Measurements from ENCODE around the gene TSPAN9. TPM values are rescaled to one million over a fixed set of nuclear protein-coding genes. Genes with fewer than 3 reads are reported as not detected.

Gene TSPAN9
- total and polyA plus RNA-seq, 2 of the 4 experiments (the other 2 are of a cell fraction) = 17.7 to 39.1 TPM

GRCh38 chr12:3250576-3250975, 173.4 kb downstream of the TSPAN9 start:
- TF ChIP-seq CEBPB (IDR thresholded peaks at IDR 0.05; ENCODE audit: low read depth, low read length) (no peak), ELK1 (IDR thresholded peaks at IDR 0.05; ENCODE audit: borderline replicate concordance, low read depth, low read length) (no peak), RFX5 (IDR thresholded peaks at IDR 0.05; ENCODE audit: low read depth, low read length) (no peak), CHD1 (IDR thresholded peaks at IDR 0.05; ENCODE audit: low read depth, low read length) (no peak), SMC3 (IDR thresholded peaks at IDR 0.05; ENCODE audit: low read depth, low read length) (no peak), BHLHE40 (IDR thresholded peaks at IDR 0.05; ENCODE audit: low read depth, low read length) (no peak), NFE2L2 (IDR thresholded peaks at IDR 0.05; ENCODE audit: low read depth, low read length) (no peak), MAZ (IDR thresholded peaks at IDR 0.05; ENCODE audit: borderline replicate concordance, low read depth, low read length) (no peak), MAFK (IDR thresholded peaks at IDR 0.05; ENCODE audit: low read depth, low read length) (no peak), RCOR1 (IDR thresholded peaks at IDR 0.05; ENCODE audit: insufficient replicate concordance, low read length) (no peak), RAD21 (IDR thresholded peaks at IDR 0.05; ENCODE audit: low read length) (no peak)
- TF ChIP-seq, protein P1, sequence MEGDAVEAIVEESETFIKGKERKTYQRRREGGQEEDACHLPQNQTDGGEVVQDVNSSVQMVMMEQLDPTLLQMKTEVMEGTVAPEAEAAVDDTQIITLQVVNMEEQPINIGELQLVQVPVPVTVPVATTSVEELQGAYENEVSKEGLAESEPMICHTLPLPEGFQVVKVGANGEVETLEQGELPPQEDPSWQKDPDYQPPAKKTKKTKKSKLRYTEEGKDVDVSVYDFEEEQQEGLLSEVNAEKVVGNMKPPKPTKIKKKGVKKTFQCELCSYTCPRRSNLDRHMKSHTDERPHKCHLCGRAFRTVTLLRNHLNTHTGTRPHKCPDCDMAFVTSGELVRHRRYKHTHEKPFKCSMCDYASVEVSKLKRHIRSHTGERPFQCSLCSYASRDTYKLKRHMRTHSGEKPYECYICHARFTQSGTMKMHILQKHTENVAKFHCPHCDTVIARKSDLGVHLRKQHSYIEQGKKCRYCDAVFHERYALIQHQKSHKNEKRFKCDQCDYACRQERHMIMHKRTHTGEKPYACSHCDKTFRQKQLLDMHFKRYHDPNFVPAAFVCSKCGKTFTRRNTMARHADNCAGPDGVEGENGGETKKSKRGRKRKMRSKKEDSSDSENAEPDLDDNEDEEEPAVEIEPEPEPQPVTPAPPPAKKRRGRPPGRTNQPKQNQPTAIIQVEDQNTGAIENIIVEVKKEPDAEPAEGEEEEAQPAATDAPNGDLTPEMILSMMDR (conservative IDR thresholded peaks at IDR 0.05; ENCODE audit: low read depth, low read length) = no peak
- no peak for ATAC-seq (ENCODE audit: low read depth)
- Histone ChIP-seq H3K9ac (ENCODE audit: low read depth, low read length) (no peak overlapping the region), H3K4me2 (ENCODE audit: low read depth, low read length) (no peak overlapping the region), H3K23ac (ENCODE audit: low read depth, low read length) (no peak overlapping the region), H4K5ac (ENCODE audit: low read depth, low read length) (no peak overlapping the region), H2AK5ac (ENCODE audit: low read depth, low read length) (no peak overlapping the region), H3K56ac (ENCODE audit: extremely low read depth, insufficient read depth, low read length) (no peak overlapping the region), H3K14ac (replicated peaks; ENCODE audit: low read depth, low read length) (no peak overlapping the region), H3K4me1 (ENCODE audit: control insufficient read depth, insufficient read depth, low read length) (peaks cover 5% of the 10 kb centered on the region; the same call in 1 of the 2 replicates), H3K27ac (ENCODE audit: insufficient read depth, low read length) (no peak overlapping the region), H3K9me3 (ENCODE audit: control insufficient read depth, insufficient read depth, low read length) (no peaks in the 10 kb centered on the region), H2AFZ (replicated peaks; ENCODE audit: low read length, poor library complexity) (no peak overlapping the region), H4K20me1 (ENCODE audit: insufficient read depth, low read length) (peaks cover 9% of the 10 kb centered on the region), H2BK20ac (ENCODE audit: low read depth, low read length) (no peak overlapping the region), H4K91ac (ENCODE audit: insufficient read depth, low read depth, low read length) (no peak overlapping the region), H3K18ac (ENCODE audit: low read depth, low read length) (no peak overlapping the region), H3K4ac (ENCODE audit: low read depth, low read length) (no peak overlapping the region), H4K8ac (ENCODE audit: low read depth in 2 of 2, low read length in 2 of 2) (no peak overlapping the region), H3K27me3 (ENCODE audit: control insufficient read depth, insufficient read depth, low read length) (no peaks in the 10 kb centered on the region), H3K9me1 (ENCODE audit: insufficient read depth, low read length) (no peaks in the 10 kb centered on the region; the same call in 1 of the 2 replicates), H3K36me3 (ENCODE audit: control insufficient read depth, insufficient read depth, low read length) (no peaks in the 10 kb centered on the region), H2BK120ac (ENCODE audit: low read depth, low read length) (no peak overlapping the region), H3K4me3 (ENCODE audit: insufficient read depth, low read depth, low read length) (no peak overlapping the region), H2BK5ac (ENCODE audit: low read depth, low read length, poor library complexity, severe bottlenecking) (no peak overlapping the region), H3K79me1 (ENCODE audit: low read depth in 1 of 2, low read length in 2 of 2) (no peaks in the 10 kb centered on the region), H2AK9ac (replicated peaks; ENCODE audit: low read depth, low read length, poor library complexity) (no peak overlapping the region), H2BK15ac (ENCODE audit: low read depth, low read length) (no peak overlapping the region)
- intact Hi-C loops (cut with micrococcal nuclease) (no loop called here), in situ Hi-C loops (cut with MboI; ENCODE audit: low sequenced_read_pairs) (no loop called here), dilution Hi-C loops (cut with HindIII; ENCODE audit: low sequenced_read_pairs, unreplicated experiment) (no loop called here)
- POLR2A ChIA-PET (ENCODE audit: unreplicated experiment) = no interaction called here
- no TSS peak for BruUV-seq (replicated peaks)
- no peak for DNase-seq
- CTCF ChIA-PET = no interaction called here
- 100% methylated on average over 1 of the region's 8 CpGs; no CpG with 5 or more reads in 1 of the 2 experiments for WGBS, 2 experiments (ENCODE audit: extremely low coverage in 2 of 2, insufficient read length in 1 of 2)
